HTERT RPE-1 (cell line): ENCODE results near the gene MCOLN3.
"Not testable (repeated sequence)": the region's sequence is repeated elsewhere in the genome, so short reads cannot be mapped to it uniquely, and the experiment has no call there.

Source experiments
- in situ Hi-C: fragments of 300-500 bp; cut with MboI; formaldehyde crosslinking; loops from 4 replicates; pipeline ENCODE4 v1.14.3; 2020; ENCODE audit warnings: low sequenced_read_pairs

MCOLN3 gene

GRCh38 chr1:85054664-85055063 is 6.4 kb upstream of the MCOLN3 start:
- in situ Hi-C loops = no loop called here

DNA sequence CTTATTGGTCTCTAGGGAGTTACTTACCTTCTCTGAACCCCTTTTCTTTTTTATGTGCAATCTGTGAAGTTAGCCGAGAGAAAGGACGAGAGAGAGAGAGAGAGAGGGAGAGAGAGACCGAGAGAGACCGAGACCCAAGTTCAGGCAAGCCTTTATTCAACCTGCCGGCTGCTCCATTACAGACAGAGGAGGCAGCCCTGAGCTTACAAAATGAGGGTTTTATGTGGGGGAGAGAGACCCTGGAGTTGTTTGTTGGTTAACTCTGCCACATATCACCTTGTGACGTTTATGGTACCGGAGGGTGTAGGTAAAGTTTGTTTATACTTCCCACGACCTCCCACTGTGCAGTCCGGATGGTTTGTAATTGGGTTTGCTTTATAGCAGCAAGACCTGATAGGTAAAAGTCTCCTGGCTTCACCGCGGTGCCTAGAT is 1.5 kb upstream of the MCOLN3 start:
- in situ Hi-C loops = no loop called here

GRCh38 chr1:85047472-85048295 is 616 bp downstream of the MCOLN3 start:
- in situ Hi-C loops = no loop called here

DNA sequence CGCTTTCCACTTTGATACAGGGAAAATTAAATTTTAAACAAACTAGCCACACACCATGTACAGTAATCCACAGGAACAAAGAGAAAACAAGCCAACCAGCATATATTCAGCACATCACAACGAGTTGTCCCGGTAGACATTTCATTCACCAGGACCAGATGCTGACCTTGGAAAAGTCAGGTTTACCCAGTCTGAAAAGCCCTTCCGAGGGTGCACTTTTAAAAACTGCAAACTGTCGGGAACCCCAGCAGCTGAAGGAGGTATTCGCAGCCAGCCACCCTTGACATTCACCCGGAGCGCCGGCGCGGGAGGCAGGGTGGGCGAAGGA is 1.2 kb downstream of the MCOLN3 start:
- in situ Hi-C loops = no loop called here

- in situ Hi-C loops = no loop called here
These were observed 5.9 kb downstream of the MCOLN3 start for GRCh38 chr1:85042413-85042812.

- in situ Hi-C loops = no loop called here
These were observed 6.5 kb downstream of the MCOLN3 start for GRCh38 chr1:85041793-85042192.

- in situ Hi-C loops = no loop called here
These were observed 15.1 kb downstream of the MCOLN3 start for GRCh38 chr1:85033221-85033620.

GRCh38 chr1:85030536-85030935 is 17.8 kb downstream of the MCOLN3 start:
- in situ Hi-C loops = no loop called here

DNA sequence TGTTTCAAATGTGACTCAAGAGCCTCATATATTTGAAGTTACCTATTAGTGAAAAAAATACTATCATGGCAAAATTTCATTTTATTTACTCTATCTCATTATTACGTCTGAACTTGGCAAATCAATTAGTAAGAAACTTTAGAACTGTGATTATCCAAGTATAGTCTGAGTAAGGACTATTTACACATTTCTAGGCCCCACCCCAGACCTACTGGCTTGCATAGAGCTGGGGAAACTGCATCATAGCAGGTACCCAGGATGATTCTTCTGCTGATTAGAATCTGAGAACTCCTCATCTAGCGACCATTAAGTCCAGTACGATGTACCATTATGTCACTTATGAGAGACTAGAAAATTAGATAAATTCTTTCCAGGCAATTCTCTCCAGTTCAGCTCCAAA is 20.1 kb downstream of the MCOLN3 start:
- in situ Hi-C loops = no loop called here

DNA sequence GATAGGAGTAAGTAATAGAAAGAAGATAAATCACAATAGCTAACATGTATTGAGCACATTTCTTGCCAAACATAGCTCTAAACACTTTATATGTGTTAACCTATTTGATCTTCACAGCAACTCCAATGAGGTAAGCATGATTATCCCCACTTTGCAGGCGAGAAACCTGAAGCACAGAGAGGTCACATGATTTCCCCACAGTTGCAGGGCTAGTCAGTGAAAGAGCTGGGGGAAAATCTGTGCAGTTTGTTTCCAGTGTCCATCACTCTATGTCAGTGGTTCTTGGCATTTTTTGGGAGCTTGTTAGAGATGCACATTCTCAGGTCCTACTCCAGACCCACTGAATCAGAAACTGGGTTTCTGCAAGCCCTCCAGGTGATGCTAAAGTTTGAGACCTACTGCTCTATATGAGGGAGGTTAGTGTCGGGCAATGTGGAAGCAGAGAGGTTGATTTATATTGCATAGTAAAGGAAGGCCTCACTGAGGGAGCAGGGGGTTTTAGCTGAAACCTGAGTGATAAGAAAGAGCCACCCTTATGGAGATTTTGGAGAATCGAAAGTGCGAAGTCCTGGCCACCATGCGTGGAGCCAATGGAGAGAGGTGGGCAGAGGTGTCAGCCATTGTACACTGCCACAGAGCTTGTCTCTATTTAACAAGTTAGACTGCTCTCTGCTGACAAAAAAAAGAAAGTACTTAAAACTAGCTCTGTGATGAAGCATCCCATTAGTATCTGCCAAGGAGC is 20.9 kb downstream of the MCOLN3 start:
- in situ Hi-C loops = no loop called here

GRCh38 chr1:85025940-85026339 is 22.4 kb downstream of the MCOLN3 start:
- in situ Hi-C loops = no loop called here

- in situ Hi-C loops = no loop called here
These were observed 23.6 kb downstream of the MCOLN3 start for GRCh38 chr1:85024736-85025135.

DNA sequence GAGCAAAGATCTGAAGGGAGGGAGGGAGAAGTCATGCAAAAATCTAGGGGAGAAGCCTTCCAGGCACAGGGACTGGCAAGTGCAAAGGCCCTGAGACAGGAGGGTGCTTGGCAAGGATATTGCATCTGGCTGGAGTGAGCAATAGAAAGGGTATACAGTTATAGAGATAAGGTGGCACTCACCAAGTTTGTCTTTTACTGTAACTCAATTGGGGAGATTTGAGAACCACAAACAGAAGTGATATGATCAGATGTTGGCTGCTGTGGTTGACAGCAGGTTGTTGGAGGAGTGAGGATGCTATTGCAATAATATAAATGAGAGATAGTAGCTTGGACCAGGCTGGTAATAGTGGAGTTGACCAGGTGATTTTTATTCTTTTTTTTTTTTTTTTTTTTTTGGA is 25.6 kb downstream of the MCOLN3 start:
- in situ Hi-C loops = no loop called here

DNA sequence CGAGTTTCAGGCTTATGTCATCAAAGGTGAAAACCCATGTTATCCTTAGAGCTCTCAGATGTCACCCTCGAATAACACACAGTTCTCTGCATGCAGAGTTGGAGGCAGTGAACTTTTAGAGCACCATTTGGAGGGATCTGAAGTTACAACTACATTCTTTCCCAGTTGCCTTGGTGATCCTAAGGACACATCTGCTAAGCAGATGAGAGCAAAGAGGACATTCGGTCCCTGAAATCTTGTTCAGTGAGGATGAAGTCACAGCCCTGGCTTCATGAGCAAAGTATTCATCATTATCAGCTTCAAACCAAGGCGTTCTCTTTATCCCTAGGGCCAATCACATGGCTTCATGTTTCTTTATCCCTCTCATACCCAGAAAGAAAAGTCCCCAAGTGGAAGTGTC is 28.3 kb downstream of the MCOLN3 start:
- in situ Hi-C loops = no loop called here

DNA sequence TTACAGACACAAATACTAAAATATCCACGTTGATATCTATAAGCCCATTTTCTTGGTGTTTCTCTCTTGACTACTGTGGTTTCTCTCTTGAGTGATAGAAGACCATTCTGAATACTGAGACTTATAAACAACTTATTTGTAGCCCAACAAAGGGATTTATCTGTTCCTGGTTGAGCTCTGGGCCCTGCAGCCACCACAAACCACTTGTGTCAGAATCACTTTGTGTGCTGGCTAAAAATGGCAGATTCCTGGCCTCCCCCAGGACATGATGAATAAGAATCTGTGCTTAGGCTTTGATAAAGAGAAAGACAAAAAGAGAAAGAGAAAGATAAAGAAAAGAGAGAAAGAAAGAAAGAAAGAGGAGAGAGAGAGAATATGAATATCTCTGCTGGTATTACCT is 32.5 kb downstream of the MCOLN3 start:
- in situ Hi-C loops = no loop called here

- in situ Hi-C loops = not testable (repeated sequence)
These were observed 42.7 kb downstream of the MCOLN3 start for GRCh38 chr1:85005641-85006040.

DNA sequence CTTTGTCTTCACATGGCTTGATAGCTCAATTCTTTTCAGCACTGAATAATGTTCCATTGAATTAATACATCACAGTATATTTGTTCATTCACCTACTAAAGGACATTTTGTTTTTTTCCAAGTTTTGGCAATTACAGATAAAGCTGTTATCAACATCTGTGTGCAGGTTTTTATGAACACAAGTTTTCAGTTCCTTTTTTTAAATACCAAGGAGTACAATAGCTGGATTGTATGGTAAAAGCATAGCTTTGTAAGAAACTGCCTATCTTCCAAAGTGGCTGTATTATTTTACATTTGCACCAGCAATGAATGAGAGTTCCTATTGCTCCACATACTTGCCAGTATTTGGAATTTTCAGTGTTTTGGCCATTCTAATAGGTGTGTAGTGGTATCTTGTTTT is 46.6 kb downstream of the MCOLN3 start:
- in situ Hi-C loops = no loop called here

GRCh38 chr1:84998642-84999280 is 49.5 kb downstream of the MCOLN3 start:
- in situ Hi-C loops = no loop called here

DNA sequence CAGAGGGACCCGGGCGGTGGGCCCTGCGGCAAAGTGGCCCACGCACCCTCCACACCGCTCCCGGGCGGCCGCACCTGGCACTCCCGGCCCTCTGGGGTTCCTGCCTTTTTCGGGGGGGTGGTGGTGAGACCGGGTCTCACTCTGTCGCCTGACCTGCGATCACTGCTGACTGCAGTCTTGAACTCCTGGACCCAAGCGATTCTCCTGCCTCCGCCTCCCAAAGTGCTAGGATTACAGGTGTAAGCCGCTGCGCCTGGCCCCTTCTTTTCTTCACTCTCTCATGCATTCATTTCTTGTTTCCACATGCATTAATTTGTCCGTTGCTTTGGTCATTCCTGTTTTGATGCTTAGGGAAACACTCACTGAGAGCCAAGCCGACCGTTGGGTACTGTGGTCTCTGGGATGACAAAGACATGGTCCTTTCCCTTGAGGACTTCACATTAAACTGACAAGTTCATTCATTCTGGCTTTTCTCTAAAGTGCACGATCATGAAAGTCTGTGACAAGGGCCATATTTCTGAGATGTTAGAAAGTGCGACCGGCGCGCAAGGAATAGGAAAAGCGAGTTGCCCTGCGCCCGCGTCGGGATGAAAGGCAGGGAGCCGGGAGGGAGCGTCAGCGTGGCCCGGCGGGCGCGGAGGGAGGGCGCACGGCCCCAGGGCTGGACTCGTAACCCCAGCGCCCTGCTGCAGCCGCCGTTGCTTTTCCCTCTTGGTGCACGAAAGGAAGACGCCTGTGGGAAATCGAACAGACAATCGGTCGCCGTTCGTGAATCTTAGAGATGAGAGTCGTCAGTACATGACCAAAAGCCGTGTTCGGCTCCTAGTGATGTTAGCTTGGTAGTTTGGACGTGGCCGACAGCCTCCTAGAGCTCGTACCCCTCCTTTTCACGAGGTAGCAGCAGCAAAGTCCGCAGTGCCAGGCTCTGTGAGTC is 50.4 kb downstream of the MCOLN3 start:
- in situ Hi-C loops = no loop called here

DNA sequence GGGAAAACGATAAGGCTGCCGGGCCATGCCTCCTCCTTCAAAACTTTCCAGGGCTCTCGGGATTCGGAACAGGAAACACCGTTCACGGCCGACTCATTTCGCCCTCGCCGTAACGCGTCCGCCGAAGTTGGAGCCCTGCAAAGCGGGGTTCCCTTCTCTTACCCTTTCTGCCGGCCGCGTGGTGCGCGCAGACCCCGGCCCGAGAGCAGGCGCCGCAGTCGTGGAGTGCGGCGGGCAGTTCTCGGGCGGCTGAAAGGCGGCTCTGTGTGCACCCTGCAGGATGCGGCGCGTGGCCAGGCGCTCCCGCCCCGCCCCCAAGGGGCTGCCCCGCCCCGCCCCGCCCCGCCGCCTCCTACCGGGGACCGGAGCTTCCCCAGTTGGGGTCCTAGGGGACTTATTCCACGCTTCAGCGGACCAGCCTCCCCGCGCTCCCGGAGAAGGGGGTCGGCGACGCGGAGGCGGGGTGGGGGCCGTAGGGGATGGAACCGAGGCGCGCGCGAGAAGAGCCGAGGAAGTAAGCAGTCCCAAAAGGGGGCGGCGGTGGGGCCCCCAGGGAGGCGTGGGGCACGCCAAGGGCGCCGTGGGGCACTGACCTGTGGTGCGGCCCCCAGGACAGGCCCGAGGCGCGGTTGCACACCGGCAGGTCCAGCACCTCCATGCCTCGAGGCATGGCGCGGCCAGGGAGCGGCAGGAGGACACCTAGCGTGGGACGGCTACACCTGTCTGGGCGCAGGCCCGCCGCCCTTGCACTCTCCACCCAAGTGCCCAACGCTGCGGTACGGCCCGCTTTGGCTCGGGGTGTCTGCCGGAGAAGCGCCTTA is 51.2 kb downstream of the MCOLN3 start, which contains the start of gene MCOLN2:
TSS of gene MCOLN2 (minus strand) at position 268 of the 821 bp plus-strand sequence. CDS start at position 27, 241 bp downstream.
- in situ Hi-C loops = no loop called here
